Mesothelial cell of epicardium (in vitro differentiated cells): Measurements from ENCODE around the gene CELSR2. TPM values are rescaled to one million over a fixed set of nuclear protein-coding genes. Genes with fewer than 3 reads are reported as not detected.

Source experiments
- DNase-seq, 2 experiments: peaks; one replicate each; pipeline ENCODE4 v3.0.0; 2021; ENCODE audit warnings: low spot score in 2 of 2; ENCODE audit not compliant: unreplicated experiment in 2 of 2
- H3K27ac Mint-ChIP-seq: 2 replicates; pipeline ENCODE4 v1.8.0; 2021; ENCODE audit warnings: mixed read lengths
- H3K27me3 Mint-ChIP-seq: 2 replicates; pipeline ENCODE4 v1.8.0; 2021; ENCODE audit warnings: low read depth, mixed read lengths
- H3K36me3 Mint-ChIP-seq: 2 replicates; pipeline ENCODE4 v1.8.0; 2021; ENCODE audit warnings: mixed read lengths
- H3K4me1 Mint-ChIP-seq: 2 replicates; pipeline ENCODE4 v1.8.0; 2021; ENCODE audit warnings: mixed read lengths
- H3K4me3 Mint-ChIP-seq: 2 replicates; pipeline ENCODE4 v1.8.0; 2021; ENCODE audit warnings: mild to moderate bottlenecking, moderate library complexity, mixed read lengths
- H3K9me3 Mint-ChIP-seq: 2 replicates; pipeline ENCODE4 v1.8.0; 2021; ENCODE audit warnings: mixed read lengths
- total RNA-seq: library from RNA; stranded (reverse); gene quantifications from 3 replicates; pipeline ENCODE4 v1.2.1, GENCODE V29; 2021
- TF ChIP-seq, protein P1 (sequence below): fragments of 200-600 bp; sonication (generic); IDR thresholded peaks from one replicate; pipeline ENCODE4 v1.5.0; 2021; ENCODE audit warnings: antibody characterized with exemption; ENCODE audit not compliant: unreplicated experiment

The CELSR2 gene
- total RNA-seq, 1 donor from 2014 or later: 27.1 TPM

DNA sequence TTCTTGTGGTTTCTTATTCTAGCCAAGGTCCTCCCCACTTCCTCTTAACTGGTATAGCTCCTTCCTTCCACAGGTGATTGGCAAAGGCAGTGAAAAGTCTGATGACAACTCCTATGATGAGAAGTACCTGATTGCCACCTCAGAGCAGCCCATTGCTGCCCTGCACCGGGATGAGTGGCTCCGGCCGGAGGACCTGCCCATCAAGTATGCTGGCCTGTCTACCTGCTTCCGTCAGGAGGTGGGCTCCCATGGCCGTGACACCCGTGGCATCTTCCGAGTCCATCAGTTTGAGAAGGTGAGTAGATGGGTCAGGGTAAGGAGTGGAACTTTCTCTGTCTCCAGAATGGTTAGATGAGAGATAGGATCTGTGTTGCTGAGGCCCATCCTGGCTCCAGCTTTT lies 14.2 kb upstream of the CELSR2 start:
- no peaks in the 10 kb centered on the region for H3K9me3 Mint-ChIP-seq
- TF ChIP-seq, protein P1, sequence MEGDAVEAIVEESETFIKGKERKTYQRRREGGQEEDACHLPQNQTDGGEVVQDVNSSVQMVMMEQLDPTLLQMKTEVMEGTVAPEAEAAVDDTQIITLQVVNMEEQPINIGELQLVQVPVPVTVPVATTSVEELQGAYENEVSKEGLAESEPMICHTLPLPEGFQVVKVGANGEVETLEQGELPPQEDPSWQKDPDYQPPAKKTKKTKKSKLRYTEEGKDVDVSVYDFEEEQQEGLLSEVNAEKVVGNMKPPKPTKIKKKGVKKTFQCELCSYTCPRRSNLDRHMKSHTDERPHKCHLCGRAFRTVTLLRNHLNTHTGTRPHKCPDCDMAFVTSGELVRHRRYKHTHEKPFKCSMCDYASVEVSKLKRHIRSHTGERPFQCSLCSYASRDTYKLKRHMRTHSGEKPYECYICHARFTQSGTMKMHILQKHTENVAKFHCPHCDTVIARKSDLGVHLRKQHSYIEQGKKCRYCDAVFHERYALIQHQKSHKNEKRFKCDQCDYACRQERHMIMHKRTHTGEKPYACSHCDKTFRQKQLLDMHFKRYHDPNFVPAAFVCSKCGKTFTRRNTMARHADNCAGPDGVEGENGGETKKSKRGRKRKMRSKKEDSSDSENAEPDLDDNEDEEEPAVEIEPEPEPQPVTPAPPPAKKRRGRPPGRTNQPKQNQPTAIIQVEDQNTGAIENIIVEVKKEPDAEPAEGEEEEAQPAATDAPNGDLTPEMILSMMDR: no peak
- no peak overlapping the region for H3K4me3 Mint-ChIP-seq
- H3K36me3 Mint-ChIP-seq: peaks cover 28% of the 10 kb centered on the region
- no peaks in the 10 kb centered on the region for H3K27me3 Mint-ChIP-seq
- peaks cover 3% of the 10 kb centered on the region for H3K4me1 Mint-ChIP-seq
- H3K27ac Mint-ChIP-seq: no peak overlapping the region
- DNase-seq: no peak

DNA sequence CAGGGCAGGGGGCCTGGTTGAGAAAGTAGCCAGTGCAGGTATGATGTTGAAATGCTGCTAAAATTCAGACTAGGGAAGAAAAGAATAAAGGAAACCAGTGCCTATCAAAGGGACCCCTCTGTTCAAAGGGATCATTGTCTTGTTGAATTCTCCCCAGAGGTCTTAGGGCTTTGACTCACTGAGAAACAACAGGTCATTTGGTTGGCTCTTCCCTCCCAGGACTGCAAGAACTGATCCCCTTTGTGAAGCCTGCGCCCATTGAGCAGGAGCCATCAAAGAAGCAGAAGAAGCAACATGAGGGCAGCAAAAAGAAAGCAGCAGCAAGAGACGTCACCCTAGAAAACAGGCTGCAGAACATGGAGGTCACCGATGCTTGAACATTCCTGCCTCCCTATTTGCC lies 11.8 kb upstream of the CELSR2 start:
- peaks cover 17% of the 10 kb centered on the region for H3K36me3 Mint-ChIP-seq
- H3K27me3 Mint-ChIP-seq: peaks cover 2% of the 10 kb centered on the region
- no peak overlapping the region for H3K27ac Mint-ChIP-seq
- TF ChIP-seq, protein P1: no peak
- H3K4me3 Mint-ChIP-seq: no peak overlapping the region
- H3K4me1 Mint-ChIP-seq: peaks cover 21% of the 10 kb centered on the region
- DNase-seq: no peak
- H3K9me3 Mint-ChIP-seq: no peaks in the 10 kb centered on the region

DNA sequence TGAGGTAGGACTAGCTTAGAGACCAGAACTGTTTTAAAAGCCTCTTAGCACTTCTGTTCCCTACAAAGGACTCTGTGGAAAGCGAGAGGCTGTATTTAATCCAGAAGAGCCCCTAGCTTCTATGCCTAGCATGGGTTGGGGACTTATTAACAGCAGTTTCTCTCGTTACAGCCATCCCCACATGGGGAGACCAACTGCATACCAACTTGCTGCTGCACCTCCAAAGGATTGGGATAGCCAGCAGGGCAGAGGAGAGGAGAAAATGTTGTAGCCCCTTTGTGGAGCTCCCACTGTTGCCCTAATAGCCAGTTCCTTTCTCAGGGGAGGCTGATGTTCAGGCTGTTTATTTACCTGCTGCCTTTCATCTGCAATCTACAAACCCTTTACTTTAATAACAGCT lies 11.0 kb upstream of the CELSR2 start:
- DNase-seq: no peak
- H3K36me3 Mint-ChIP-seq: peaks cover 17% of the 10 kb centered on the region
- peaks cover 6% of the 10 kb centered on the region for H3K27me3 Mint-ChIP-seq
- H3K4me3 Mint-ChIP-seq: no peak overlapping the region
- H3K9me3 Mint-ChIP-seq: no peaks in the 10 kb centered on the region
- TF ChIP-seq, protein P1: no peak
- H3K4me1 Mint-ChIP-seq: peaks cover 24% of the 10 kb centered on the region
- H3K27ac Mint-ChIP-seq: no peak overlapping the region

DNA sequence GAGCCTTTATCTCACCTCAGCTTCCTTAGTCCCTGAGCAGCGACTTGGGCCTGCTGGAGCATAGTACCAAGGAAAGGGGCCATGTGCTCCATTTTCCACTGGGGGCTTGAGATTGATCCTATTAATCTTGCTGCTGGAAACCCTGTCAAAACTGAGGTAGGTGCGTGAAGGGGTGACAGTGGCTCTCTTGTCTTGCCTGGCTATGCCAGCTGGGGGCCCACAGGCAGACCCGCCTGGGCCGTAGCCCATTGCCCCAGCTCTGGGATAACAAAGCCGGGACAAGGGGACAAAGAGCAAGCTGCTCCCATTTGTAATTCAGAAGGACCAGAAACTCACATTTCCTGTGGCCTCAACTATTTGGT lies 10.3 kb upstream of the CELSR2 start:
- Mint-ChIP-seq H3K36me3 (peaks cover 17% of the 10 kb centered on the region), H3K4me3 (no peak overlapping the region), H3K27me3 (peaks cover 6% of the 10 kb centered on the region), H3K27ac (no peak overlapping the region), H3K4me1 (peaks cover 24% of the 10 kb centered on the region), H3K9me3 (no peaks in the 10 kb centered on the region)
- no peak for DNase-seq
- TF ChIP-seq, protein P1: no peak

DNA sequence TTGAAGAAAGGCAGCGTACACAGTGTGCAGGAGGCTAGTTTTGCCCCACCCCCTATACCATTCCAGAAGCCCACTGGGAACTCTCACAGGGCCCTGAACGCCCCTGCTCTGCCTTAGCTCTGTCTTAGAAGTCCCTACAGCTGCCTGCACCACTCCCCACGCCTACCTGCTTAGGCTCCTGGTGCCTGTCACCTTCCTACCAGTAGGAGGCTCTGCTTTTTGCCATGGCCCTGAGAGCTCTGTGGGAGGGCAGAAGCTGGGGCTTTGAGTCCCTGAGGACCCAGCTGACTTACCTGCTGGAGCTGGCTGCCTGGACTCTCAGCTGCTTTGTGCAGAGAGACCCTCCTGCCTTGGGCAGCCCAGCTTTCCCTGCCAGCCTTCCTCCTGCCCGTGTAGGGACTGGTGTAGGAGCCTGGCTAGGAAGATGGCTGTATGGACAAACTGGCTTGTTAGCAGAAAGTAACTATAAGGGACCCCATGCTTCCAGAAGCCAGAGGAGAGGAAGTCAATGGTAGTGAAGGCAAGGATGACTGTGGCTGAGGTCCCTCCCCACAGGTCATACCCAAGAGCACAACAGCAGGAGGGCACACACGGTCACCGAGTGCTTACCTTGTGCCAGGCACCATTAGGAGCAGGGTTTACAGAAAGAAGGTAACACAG lies 9.8 kb upstream of the CELSR2 start:
- Mint-ChIP-seq H3K36me3 (peaks cover 17% of the 10 kb centered on the region), H3K4me3 (no peak overlapping the region), H3K27me3 (peaks cover 6% of the 10 kb centered on the region), H3K9me3 (no peaks in the 10 kb centered on the region), H3K27ac (peak overlapping the region; percentile 78), H3K4me1 (peaks cover 24% of the 10 kb centered on the region)
- DNase-seq: no peak
- TF ChIP-seq, protein P1: peak; percentile 20
